GM12891 (cell line): ENCODE data around the gene NPSR1.

Experiments
- POLR2A ChIP-seq: IDR thresholded peaks from 2 replicates; pipeline ENCODE4 v1.6.1; 2011; ENCODE audit warnings: low read depth, low read length, control low read depth
- POLR2AphosphoS5 ChIP-seq: IDR thresholded peaks from 2 replicates; pipeline ENCODE4 v1.6.1; 2011; ENCODE audit warnings: low read depth, low read length, control low read depth
- POU2F2 ChIP-seq: IDR thresholded peaks from 2 replicates; pipeline ENCODE4 v1.6.1; 2011; ENCODE audit warnings: low read depth, mild to moderate bottlenecking, control low read depth, low read length, moderate library complexity
- SPI1 ChIP-seq: IDR thresholded peaks from 2 replicates; pipeline ENCODE4 v1.6.1; 2011; ENCODE audit warnings: low read depth, low read length, control low read depth
- TAF1 ChIP-seq: IDR thresholded peaks from 2 replicates; pipeline ENCODE4 v1.6.1; 2011; ENCODE audit warnings: low read depth, low read length, control low read depth

GRCh38 chr7:34751725-34752643, 94.0 kb downstream of the NPSR1 start:
- no peak for TF ChIP-seq POU2F2
- no peak for TF ChIP-seq TAF1
- no peak for TF ChIP-seq POLR2A
- TF ChIP-seq POLR2AphosphoS5 = no peak
- no peak for TF ChIP-seq SPI1
